22Rv1 (cell line): Measurements from ENCODE around the gene CYP11A1.

ENCODE experiments used
- H3K27ac ChIP-seq: fragments of 450-650 bp; 2 replicates; pipeline ENCODE4 v1.5.1; 2017
- ZFX ChIP-seq: fragments of 450-650 bp; IDR thresholded peaks from 2 replicates; pipeline ENCODE4 v1.6.1; 2017; ENCODE audit warnings: antibody characterized with exemption, borderline replicate concordance
- TF ChIP-seq, protein P1 (sequence below): fragments of 450-650 bp; IDR thresholded peaks from 2 replicates; pipeline ENCODE4 v1.5.1; 2017; ENCODE audit warnings: mild to moderate bottlenecking

Gene CYP11A1

GRCh38 chr15:74313889-74314288 lies 53.6 kb downstream of the CYP11A1 start:
- no peak overlapping the region for H3K27ac ChIP-seq
- TF ChIP-seq ZFX = no peak
- TF ChIP-seq, protein P1, sequence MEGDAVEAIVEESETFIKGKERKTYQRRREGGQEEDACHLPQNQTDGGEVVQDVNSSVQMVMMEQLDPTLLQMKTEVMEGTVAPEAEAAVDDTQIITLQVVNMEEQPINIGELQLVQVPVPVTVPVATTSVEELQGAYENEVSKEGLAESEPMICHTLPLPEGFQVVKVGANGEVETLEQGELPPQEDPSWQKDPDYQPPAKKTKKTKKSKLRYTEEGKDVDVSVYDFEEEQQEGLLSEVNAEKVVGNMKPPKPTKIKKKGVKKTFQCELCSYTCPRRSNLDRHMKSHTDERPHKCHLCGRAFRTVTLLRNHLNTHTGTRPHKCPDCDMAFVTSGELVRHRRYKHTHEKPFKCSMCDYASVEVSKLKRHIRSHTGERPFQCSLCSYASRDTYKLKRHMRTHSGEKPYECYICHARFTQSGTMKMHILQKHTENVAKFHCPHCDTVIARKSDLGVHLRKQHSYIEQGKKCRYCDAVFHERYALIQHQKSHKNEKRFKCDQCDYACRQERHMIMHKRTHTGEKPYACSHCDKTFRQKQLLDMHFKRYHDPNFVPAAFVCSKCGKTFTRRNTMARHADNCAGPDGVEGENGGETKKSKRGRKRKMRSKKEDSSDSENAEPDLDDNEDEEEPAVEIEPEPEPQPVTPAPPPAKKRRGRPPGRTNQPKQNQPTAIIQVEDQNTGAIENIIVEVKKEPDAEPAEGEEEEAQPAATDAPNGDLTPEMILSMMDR = no peak

DNA sequence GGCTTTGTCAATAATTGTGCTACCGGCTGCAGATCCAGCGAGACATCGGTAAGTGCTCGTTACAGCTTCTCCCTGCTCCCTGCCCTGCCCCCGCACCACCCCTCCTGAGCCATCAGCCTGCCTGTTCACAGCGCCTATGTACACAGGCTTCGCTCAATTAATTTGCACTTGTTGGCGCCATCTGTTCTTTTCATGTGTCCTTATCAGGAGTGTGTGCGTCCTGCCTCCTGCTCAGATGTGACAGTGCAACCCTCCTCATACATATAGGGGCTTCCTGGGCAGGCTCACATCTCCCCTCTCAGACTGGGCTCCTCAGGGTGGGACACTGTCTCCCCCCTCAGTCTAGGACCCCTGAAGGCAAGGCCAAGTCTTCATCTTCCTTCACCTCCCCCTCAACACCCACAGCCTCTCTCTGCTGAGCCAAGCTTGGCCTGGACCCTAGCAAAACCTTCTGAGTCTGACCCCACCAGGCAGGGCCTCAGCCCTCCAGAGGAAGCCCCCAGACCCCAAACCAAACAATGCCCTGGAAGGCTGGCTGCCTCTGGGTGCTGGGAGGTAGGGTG lies 54.9 kb downstream of the CYP11A1 start:
- no peak overlapping the region for H3K27ac ChIP-seq
- TF ChIP-seq, protein P1 = no peak
- TF ChIP-seq ZFX = no peak

GRCh38 chr15:74311734-74312444 lies 55.6 kb downstream of the CYP11A1 start:
- H3K27ac ChIP-seq = no peak overlapping the region
- no peak for TF ChIP-seq ZFX
- TF ChIP-seq, protein P1 = peak; percentile 76

DNA sequence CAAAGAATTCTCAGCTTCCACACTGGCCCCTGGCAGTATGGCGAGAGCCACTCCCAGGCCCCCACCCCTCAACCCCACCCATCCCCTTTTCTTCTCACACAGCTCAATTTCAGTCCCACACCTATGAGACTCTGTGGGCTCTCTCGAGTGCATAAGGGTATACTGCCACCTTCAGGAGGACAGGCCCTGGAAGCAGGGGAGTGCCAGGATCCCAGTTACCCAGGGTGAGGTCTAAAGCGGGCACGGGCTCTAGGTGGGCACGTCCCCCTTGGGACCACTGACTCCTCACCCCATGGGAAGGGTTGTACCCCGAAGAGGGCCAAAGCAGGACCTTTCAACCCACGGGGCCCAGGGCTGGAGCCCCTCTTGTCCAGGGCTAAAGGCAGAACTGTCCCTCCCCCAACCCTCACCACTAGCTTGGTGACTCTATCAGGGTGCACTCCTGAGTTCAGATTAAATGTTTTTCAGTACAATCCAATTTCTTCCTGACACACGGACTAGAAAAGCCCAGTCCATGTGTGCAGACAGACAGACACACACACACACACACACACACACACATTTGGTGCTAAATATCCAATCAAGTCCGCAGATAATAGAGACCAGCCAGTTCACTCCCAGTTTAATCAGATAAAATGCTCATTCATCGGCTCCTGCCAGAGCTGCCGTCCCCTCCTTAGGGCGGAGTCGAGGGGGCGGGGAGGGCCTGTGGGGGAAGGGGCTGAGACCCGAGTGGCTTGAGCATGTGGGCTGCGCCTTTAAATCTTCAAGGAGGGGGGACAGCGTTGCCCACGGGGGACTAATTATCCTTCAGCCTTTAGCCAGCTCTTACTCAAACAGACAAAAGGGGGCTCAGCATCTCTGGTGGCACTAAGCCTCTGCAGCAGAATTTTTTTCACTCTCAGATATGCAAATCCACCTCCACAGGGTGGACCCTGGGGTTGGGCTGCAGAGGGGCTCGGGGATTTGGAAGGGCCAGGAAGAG lies 59.3 kb downstream of the CYP11A1 start:
- TF ChIP-seq ZFX = no peak
- TF ChIP-seq, protein P1 = peak; percentile 79
- H3K27ac ChIP-seq = no peak overlapping the region

- no peak for TF ChIP-seq ZFX
- TF ChIP-seq, protein P1 = no peak
- no peak overlapping the region for H3K27ac ChIP-seq
These were observed 60.6 kb downstream of the CYP11A1 start for GRCh38 chr15:74306781-74307217.

- H3K27ac ChIP-seq = no peak overlapping the region
- no peak for TF ChIP-seq ZFX
- TF ChIP-seq, protein P1 = no peak
These were observed 61.8 kb downstream of the CYP11A1 start for GRCh38 chr15:74305687-74306086.
